GM21381 (cell line): Measurements from ENCODE around the gene SYNDIG1L.

Experiments
- ATAC-seq: cut with Tn5 transposase; IDR thresholded peaks from one replicate; pipeline ENCODE4 v1.9.1; 2021; ENCODE audit warnings: mild to moderate bottlenecking, moderate library complexity; ENCODE audit not compliant: unreplicated experiment

Gene SYNDIG1L

DNA sequence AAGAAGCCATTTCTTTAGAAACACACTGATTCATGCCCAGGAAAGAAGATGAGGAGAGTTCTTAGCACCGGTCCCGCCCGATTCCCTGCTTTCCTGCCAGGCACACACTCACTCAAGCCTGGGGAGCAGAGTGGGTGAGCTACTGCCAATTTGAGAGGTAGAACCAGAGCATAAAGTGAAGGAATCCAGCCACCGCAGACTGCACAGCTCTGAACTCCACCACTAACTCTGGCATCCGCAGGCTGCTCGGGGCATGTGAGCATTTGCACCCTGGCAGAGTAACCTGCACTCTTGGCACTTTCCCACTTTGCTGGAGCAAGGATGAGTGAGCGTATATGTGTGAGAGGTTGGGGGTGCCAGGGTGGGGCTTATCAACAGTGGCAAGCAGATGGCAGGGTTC is 4.0 kb upstream of the SYNDIG1L start:
- no peak for ATAC-seq

DNA sequence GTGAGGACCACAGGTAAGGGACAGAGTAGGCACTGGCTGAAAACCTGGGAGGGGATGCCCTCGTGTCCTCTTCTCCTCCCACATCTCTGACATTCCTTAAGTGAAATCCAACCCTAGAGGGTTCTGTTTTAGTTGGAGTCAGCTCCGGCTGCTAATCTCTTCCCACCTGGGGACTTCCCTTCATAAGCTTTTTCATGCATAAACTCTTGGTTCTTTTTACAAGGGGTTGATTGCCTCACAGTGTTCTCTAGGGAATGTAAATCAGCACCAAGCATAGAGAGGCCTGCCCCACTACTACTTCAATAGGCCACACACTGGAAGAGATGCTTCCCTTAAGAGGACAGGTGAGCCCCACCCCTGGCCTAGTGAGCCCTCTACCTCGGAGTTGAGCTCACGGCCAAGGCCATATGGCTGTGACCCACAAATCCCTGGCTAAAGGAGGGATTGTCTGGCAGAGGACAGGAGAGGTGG is 3.2 kb upstream of the SYNDIG1L start:
- no peak for ATAC-seq

DNA sequence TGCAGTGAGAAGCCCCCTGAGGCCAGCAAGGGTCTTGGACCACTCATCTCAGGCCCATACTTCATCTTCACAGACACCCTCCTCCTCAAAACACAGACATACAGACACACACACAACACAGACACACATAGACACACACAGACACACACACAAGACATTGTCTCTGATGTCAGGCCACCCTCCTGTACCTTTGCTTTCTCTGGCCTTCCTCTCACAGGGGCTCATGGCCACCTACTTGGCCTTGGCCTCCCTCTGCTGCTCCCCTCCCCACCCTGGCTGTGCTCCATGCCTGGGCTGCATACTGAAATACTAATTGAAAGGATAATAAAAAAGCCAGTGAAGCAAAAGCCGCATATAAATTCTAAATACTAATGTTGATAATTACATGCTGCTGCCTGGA is 1.6 kb upstream of the SYNDIG1L start:
- ATAC-seq: no peak

DNA sequence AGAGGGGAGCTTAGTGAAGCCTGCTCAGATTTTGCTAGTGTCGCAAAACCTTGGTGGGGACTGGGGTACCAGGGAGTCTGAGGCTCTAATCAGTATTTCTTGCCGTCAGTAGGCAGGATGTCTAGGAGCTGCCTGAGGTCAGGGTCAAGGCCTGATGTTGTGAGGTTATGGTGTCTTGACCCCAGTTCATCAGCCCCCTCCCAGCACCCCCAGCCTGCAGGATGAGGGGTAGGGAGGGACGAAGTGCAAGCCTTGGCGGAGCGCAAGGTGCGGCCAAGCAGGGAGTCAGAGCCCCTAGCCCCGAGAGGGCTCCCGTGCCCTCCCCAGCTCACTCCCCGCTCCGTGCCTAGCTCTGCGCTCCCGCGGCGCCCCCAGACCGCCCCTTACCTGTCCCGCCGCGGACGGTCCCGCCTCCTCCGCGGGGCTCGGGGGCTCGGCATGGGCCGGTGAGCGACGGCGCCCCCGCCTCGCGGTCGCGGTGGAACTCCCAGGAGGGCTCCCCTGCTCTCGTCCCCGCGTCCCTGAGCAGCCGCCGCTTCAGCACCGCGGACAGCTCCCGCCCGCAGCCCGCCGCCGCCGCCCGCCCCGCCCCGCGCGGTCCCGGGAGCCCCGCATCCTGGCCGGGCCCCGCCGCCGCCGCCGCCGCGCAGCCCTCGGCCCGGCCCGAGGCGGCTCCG is 347 bp downstream of the SYNDIG1L start:
- ATAC-seq: no peak

DNA sequence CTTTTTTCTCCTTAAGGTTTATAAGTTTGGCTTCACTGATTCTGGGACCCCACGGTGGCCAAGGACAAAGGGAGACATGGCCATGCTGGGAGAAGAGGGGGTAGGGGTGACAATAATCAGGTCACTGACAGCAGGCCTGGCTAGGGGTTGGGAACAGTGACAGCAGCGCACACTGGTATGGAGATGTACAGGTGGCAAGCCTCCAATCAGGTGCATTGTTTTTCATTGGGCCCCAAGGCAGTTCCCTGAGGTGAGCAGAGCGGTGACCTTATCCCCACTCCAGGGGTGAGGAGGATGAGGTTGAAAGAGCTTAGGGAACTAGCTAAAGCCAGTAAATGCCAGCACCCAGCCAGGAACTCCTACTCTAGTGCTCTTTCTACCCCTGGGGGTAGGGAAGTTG is 1.4 kb downstream of the SYNDIG1L start:
- ATAC-seq: no peak

DNA sequence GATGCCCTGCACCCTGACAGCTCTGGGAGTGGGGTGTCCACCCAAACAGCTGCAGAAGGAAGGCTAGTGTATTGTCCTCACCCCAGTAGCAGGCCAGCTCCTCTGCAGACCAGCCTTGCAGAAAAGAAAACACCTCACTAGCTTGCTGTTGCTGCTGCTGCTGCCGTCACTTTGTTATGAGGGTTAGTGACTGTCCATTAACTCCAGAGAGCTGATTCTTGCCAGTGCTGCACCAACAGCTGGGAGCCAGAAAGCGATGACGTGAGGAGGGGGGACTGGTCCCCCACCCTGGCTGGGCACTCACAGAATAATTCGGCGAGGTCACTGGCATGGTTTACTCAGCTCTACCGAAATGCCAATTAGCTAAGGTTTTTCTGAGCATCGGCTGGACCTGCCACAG is 2.8 kb downstream of the SYNDIG1L start:
- ATAC-seq: no peak

DNA sequence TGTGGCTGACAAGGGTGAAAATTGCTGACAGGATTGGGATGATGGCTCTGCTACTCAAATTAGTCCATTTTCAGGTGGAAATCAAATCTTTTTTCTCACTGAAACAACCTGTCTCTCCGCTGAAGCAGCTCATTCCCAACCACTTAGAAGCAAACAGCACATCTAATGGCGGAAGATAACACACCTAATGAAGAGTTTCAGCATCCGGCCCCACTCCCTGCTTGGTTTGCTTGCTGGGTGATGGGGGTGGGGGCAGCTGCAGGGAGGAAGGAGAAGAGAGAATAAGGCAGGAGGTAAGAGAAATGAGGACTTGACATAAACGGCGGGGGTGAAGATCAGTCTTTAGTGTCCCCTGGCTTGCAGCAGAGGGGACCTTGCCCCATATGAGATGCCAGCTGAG is 4.0 kb downstream of the SYNDIG1L start:
- ATAC-seq: no peak

DNA sequence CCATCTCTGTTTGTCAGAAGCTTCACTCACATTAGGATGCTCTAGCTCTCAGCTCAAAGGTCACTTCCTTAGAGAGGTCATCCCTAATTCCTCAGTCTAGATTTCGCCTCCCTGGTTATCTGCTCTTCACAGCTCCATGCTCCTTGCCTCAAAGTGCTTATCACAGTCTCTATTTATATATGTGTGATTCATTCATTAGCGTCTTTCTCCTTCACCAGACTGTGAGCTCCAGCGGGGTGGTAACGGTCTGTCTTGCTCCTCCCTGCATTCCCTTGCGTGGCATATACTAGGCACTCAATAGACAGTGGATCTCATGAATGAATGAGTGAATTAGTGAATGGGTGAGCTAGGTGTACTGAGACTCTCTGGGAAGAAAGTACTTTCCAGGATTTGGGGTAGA is 6.9 kb downstream of the SYNDIG1L start:
- ATAC-seq: no peak

DNA sequence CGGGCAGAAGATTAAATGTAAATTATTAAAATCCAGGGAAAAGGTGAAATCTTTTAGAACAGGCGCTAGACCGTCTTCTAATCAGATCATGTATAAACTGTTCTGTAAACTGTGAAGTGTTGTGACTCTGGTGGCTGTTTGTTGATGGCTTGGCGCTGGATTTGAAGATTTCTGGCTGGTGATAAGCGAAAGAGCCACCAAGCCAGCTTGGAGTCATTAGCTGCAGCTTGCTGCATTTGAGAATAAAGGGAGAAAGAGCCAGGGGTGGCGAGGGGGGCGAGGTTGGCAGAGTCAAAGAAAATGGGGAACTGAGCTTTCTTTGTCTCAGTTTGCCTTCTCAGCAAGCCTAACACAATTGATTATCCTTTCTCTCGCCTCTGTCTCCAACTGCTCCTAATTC is 8.0 kb downstream of the SYNDIG1L start:
- no peak for ATAC-seq

DNA sequence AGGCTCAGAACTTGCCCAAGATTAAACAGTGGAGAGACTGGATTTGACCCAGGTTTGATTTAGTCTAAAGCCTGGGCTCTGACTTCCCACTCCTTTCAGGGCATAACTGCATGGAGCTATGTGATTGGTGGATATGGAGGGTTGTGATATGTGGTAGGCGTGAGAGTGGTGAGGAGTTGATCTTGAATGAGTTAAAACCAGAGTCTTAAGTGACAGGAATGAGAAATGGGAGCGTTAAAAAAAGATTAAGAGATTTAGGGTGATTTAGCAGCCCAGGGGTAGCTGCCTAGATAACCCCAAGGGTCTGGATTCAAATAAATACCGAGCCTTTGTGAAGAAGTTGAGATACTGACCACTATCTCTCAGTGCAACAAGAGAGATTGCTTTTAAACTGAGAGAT is 8.4 kb downstream of the SYNDIG1L start:
- ATAC-seq: no peak

DNA sequence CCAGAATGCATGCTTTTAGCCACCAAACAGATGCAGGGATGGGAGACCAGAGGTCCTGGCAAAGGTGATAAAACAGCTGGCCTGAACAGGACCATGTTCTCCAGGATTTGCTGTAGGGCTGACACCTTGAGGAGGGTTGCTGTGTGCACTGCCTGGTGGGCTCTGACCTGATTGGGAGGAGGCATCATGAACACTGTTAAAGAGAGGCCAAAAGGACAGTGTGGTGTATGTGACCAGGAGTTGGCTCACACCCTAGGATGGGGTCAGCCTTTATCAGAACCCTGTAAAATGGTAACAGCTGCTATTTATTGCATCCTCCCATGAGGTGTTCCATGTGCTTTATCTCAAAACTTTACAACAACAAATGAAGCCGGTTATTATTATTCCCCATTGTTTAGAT is 8.8 kb downstream of the SYNDIG1L start:
- no peak for ATAC-seq

DNA sequence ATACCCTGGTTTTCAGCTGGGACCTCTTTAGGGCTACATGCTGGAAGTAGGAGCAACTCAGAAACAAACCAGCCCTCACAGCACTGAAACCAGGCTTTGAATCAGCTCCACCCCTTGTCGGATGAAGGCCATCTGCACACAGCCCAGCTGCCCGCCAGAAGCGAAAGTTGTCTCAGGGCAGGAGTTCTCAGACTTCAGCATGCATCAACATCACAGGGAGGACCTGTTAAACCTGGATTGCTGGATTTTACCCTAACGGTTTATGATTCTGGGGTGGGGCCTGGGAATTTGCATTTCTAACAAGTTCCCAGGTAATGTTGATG is 10.9 kb downstream of the SYNDIG1L start:
- no peak for ATAC-seq

DNA sequence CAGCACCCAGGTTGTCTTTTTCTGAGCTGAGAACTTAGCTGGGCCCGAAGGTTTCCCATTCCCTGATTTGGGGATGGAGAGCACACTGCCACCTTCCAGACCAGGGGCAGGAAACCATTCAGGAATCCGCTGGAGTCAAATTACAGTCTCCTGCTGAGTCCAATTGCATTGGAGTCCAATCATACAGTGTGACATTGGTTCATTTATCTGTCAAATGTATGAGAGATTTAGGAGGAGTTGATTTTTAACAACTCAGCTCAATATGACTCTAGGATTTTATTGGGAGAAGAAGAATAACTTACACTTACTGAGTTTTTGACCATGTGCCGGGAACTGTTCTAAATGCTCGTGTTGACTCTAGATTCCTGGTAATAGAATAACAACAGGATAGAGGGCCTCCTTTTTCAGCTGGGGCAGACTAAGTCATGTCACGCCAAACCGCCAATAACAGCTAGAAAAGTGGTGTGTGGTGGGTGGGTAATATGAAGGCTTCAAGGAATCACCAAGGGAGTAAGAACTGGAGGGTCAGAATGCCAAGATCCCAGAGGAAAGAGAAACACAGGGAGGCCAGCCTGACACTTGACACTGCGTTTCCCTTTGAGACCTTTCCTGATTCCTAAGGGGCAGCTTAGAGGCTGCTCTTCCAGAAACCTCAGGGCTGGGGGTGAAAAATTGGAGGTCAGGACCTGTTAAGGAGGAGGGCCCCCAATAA is 11.5 kb downstream of the SYNDIG1L start:
- ATAC-seq: no peak

DNA sequence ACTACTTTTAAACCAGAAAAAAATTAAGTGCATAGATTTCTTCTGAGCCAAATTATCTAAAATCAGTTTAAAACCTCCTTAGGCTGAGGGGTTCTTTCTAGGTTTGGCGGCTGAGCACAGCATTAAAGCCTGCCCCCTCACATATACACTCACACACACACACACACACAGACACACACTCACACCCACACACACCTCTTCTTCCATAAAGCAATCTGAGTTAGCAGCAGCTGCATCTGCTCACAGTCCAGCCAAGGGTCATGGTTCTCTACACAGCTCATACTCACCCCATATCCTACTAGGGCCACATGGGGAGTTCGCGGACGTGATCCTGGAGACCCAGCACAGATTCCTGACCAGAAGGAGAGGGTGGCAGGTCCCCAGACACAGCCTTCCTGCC is 12.4 kb downstream of the SYNDIG1L start:
- no peak for ATAC-seq

DNA sequence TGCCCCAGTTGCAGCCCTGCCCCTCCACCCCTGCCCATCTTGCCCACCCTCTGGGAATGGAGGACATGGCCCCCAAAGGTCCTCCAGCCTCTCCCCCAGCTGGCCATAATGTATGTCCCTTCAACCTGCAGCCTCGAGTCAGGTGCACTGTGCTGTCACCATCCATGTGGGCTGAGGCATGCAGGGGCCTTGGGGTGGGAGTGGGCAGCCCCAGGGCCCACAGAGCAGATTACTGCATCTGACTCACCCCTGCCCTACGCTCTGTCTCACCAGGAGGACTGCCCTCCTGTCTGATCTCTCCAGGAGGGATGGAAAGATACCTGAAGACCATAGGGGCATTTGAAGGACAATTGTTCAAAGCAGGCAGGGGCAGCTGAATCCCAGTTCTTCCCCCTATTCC is 13.3 kb downstream of the SYNDIG1L start:
- no peak for ATAC-seq

DNA sequence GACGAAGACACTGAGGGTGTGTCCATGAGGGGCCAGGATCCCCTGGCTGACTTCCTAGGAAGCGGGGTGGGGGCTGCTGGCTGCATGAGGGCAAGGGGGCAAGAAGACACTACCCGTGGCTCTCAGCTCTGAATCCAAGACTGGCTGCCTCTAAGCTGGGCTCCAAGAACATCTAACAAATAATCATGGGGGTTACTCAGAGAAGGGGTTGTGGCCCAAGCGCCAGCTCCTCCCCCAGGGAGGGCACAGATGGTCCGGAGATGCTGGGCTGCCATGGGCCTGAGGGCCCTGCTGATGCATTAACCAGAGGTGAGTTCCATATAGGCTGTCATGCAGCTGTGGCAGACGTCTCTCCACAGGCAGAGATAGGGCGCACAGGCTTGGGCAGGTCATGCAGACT is 14.3 kb downstream of the SYNDIG1L start:
- ATAC-seq: no peak

DNA sequence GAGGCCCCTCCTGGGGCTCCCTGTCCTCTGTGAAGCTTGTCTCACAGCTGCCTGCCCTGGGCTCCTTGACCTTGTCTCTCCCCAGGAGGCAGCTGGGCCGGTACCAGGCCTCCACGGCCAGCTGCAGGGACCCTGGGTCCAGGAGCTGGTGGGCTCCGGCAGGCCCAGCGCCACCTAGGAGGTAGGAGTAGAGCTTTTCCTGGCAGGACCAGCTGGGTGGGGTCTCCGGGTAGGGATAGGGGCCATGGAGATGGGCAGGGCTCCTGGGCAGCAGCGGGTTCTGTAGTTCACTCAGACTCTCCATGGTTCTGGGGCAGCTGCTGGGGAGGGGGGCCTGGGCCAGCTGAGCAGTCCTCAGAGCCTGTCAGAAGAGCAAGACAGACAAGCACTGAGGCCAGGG is 16.6 kb downstream of the SYNDIG1L start:
- no peak for ATAC-seq

DNA sequence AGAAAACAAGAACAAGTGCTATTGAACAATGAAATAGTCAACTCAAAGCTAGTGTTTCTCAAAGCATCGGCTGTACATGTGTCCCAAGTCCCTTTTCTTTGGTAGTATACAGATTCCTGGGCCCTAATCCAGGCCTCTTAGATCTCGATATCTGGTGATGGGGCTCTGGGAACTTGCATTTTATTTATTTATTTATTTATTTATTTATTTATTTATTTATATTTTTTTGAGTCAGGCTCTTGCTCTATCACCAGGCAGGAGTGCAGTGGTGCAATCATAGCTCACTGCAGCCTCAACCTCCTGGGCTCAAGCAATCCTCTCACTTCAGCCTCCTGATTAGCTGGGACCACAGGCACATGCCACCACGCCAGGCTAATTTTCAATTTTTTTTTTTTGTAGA is 17.1 kb downstream of the SYNDIG1L start:
- ATAC-seq: no peak

DNA sequence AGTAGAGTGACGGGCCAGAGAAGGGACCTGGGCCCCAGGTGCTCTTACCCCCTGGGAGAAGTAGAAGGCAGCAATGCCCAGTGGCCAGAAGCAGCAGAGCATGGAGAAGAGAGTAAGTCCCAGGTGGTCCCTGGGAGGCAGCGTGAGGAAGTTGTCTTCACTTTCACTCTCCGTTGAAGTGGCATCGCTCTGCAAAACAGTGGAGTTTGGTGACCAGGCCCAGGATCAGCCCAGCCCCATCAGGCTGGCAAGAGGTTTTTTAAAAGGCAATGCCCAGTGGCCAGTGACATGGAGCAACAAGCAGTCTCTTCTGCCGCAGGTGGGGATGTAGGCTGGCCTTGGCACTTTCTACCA is 18.2 kb downstream of the SYNDIG1L start:
- no peak for ATAC-seq

DNA sequence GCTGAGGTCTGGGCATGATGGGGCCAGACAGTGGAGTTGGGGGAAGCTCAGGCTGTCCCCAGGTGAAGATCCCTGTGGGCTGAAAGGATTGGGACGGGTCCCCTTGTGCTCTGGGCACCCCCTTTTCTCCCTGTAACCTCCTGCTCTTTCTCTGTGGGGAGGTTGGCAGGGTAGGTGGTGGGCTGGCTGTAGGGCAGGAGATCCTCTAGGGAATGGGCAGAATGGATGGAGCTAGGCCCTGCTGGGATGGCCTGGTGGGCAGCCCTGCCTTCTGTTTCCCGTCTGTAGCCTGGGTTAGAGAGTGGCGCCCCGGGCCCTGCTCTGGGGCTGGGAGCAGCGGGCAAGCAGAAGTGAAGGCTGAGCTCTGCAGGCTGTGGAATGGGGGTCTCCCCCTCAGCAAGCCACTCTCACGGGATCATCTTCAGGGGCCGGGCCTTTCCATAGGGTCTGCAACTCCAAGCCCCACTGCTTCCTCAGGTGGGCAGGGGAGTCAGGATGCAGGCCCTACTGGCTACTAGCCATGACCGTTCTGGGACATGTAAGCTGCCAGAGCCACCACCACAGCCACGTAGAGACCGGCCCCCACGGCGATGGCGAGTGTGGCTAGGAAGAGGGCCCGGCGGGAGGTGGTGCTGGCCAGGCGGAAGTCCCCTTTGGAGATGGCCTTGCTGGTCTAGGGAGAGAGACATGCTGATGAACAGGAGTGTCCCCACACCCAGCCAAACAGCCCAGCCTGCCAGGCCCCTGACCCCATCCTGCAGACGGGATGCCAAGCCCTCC is 18.8 kb downstream of the SYNDIG1L start:
- ATAC-seq: no peak

DNA sequence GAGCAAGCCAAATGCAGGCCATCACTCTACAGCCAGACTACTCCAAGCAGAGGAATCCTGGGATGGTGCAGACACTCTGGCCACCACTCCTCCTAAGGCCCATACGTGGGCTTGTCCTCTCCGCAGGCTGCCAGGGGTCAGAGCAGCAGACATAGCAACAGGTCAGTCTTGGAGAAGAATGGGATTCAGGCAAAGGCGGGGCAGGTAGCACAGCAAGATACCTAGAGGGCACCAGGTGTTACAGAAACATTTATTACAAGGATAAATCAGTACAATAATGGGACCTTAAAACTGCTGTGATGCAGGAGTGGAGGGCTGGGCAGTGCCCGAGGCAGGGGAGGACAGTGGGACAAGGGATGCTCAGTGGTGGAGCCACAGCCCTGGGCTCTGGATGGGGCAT is 20.3 kb downstream of the SYNDIG1L start:
- no peak for ATAC-seq

DNA sequence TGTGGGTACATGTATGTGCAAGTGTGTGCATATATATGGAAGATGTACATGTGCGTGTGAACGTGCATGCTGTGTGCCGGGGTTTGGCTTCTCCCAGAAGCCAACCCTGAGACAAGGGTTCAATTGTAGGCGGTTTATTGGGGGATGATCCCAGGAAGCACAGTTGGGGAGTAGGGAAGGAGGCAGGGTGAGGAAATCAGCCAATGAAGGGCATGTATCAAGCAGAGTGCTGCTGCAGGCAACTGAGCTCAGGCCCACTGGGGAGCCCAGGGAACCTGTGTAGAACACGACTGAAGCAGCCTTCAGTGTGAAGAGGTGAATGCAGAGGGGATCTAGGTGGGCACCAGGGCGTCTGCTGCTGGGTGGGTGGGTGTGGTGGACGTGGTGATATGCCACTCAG is 21.6 kb downstream of the SYNDIG1L start:
- ATAC-seq: no peak
